ENCODE data around the gene MAG.

DNA sequence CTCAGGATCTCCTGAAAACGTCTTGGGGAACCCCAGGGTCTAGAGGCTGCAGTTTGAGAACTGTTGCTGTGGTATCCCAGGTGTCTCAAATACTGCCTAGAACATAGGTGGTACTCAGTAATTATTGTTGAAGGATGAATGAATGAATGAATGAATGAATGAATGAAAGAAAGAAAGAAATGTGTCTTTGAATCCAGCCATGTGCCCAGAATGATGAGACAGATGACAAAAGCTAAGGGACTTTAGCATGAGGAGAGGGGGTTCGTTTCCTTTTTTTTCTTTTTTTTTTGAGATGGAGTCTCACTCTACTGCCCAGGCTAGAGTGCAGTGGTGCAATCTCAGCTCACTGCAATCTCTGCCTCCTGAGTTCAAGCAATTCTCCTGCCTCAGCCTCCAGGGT lies 35.4 kb upstream of the MAG start:
- TF ChIP-seq, protein P1, sequence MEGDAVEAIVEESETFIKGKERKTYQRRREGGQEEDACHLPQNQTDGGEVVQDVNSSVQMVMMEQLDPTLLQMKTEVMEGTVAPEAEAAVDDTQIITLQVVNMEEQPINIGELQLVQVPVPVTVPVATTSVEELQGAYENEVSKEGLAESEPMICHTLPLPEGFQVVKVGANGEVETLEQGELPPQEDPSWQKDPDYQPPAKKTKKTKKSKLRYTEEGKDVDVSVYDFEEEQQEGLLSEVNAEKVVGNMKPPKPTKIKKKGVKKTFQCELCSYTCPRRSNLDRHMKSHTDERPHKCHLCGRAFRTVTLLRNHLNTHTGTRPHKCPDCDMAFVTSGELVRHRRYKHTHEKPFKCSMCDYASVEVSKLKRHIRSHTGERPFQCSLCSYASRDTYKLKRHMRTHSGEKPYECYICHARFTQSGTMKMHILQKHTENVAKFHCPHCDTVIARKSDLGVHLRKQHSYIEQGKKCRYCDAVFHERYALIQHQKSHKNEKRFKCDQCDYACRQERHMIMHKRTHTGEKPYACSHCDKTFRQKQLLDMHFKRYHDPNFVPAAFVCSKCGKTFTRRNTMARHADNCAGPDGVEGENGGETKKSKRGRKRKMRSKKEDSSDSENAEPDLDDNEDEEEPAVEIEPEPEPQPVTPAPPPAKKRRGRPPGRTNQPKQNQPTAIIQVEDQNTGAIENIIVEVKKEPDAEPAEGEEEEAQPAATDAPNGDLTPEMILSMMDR (IDR thresholded peaks at IDR 0.05; ENCODE audit: insufficient read depth, low read length), result no peak
- no peak for TF ChIP-seq POLR2AphosphoS5 (IDR thresholded peaks at IDR 0.05; ENCODE audit: low read depth)
- TF ChIP-seq GABPA (IDR thresholded peaks at IDR 0.05; ENCODE audit: low read depth), result no peak
- no peak for TF ChIP-seq SPI1 (IDR thresholded peaks at IDR 0.05; ENCODE audit: borderline replicate concordance, low read depth)
- TF ChIP-seq, protein P2, sequence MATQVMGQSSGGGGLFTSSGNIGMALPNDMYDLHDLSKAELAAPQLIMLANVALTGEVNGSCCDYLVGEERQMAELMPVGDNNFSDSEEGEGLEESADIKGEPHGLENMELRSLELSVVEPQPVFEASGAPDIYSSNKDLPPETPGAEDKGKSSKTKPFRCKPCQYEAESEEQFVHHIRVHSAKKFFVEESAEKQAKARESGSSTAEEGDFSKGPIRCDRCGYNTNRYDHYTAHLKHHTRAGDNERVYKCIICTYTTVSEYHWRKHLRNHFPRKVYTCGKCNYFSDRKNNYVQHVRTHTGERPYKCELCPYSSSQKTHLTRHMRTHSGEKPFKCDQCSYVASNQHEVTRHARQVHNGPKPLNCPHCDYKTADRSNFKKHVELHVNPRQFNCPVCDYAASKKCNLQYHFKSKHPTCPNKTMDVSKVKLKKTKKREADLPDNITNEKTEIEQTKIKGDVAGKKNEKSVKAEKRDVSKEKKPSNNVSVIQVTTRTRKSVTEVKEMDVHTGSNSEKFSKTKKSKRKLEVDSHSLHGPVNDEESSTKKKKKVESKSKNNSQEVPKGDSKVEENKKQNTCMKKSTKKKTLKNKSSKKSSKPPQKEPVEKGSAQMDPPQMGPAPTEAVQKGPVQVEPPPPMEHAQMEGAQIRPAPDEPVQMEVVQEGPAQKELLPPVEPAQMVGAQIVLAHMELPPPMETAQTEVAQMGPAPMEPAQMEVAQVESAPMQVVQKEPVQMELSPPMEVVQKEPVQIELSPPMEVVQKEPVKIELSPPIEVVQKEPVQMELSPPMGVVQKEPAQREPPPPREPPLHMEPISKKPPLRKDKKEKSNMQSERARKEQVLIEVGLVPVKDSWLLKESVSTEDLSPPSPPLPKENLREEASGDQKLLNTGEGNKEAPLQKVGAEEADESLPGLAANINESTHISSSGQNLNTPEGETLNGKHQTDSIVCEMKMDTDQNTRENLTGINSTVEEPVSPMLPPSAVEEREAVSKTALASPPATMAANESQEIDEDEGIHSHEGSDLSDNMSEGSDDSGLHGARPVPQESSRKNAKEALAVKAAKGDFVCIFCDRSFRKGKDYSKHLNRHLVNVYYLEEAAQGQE (IDR thresholded peaks at IDR 0.05; ENCODE audit: insufficient replicate concordance, low read depth), result no peak

Measured in HL-60 (cell line).